Heart left ventricle (tissue), 16 donors: Measurements from ENCODE around the gene CDH13. TPM values are rescaled to one million over a fixed set of nuclear protein-coding genes. Genes with fewer than 3 reads are reported as not detected.

ENCODE experiments used
- ATAC-seq, 4 donors: fragments of 200-7000 bp; cut with Tn5 transposase; one replicate each; pipeline ENCODE4 v1.9.1; 2020 to 2022; ENCODE audit warnings: moderate library complexity in 4 of 4, mild to moderate bottlenecking in 3 of 4, moderate number of reproducible peaks in 1 of 4
- DNase-seq, 5 donors: peaks; one replicate each; pipeline ENCODE4 v3.0.0-alpha.2; 2020
- H3K27ac ChIP-seq, 12 donors: fragments of 200-600 bp; sonication (generic) in 4 of 12; one replicate each; pipeline versions ENCODE4 v1.5.0 to v1.8.0; 2016 to 2022; ENCODE audit warnings: mild to moderate bottlenecking in 2 of 12
- H3K27me3 ChIP-seq, 9 donors: fragments of 200-600 bp; sonication (generic) in 2 of 9; one replicate each; pipeline versions ENCODE4 v1.5.1 to v1.8.0; 2016 to 2022; ENCODE audit warnings: mild to moderate bottlenecking in 3 of 9
- H3K36me3 ChIP-seq, 9 donors: fragments of 200-600 bp; sonication (generic) in 2 of 9; one replicate each; pipeline versions ENCODE4 v1.5.0 to v1.8.0; 2018 to 2022; ENCODE audit warnings: mild to moderate bottlenecking in 2 of 9
- H3K4me1 ChIP-seq, 12 donors: fragments of 200-600 bp; sonication (generic) in 4 of 12; one replicate each; pipeline versions ENCODE4 v1.5.0 to v1.8.0; 2016 to 2022; ENCODE audit warnings: mild to moderate bottlenecking in 3 of 12
- H3K4me3 ChIP-seq, 12 donors: fragments of 200-600 bp; sonication (generic) in 4 of 12; one replicate each; pipeline versions ENCODE4 v1.5.0 to v1.8.0; 2017 to 2022; ENCODE audit warnings: mild to moderate bottlenecking in 9 of 12, moderate library complexity in 4 of 12
- H3K9me3 ChIP-seq, 12 donors: fragments of 200-600 bp; sonication (generic) in 4 of 12; one replicate each; pipeline versions ENCODE4 v1.5.0 to v1.8.0; 2016 to 2022; ENCODE audit warnings: mild to moderate bottlenecking in 1 of 12
- POLR2A ChIP-seq, 2 donors: fragments of 450-650 bp; IDR thresholded peaks; one replicate each; pipeline ENCODE4 v1.6.1; 2017; ENCODE audit warnings: antibody characterized with exemption in 2 of 2, mild to moderate bottlenecking in 2 of 2, moderate library complexity in 2 of 2
- WGBS, 4 donors: extraction: QIAGEN DNeasy Blood & Tissue Kit in 2 of 4; methylation state at CpG; one replicate each; pipeline versions ENCODE4 v1.1.5 to v1.1.7; 2013 to 2018; 5-methylcytosine and 5-hydroxymethylcytosine counted together
- intact Hi-C, 10 donors: fragments of 100-400 bp; cut with DNase I; formaldehyde crosslinking; loops; one replicate each; pipeline versions ENCODE4 v1.11.1 to v1.14.2; 2022
- polyA plus RNA-seq, 2 donors: library from polyadenylated mRNA; stranded (reverse); fragments of 200-250 nt; gene quantifications; one replicate each; pipeline ENCODE4 v1.2.3, GENCODE V29; 2013
- total RNA-seq, 9 donors: library from RNA; depleted of rRNA in 2 of 9; stranded (reverse); fragments of >200 nt in 2 of 9; fragmentation: NEBNext Ultra II Directional in 3 of 9; extraction: Animal tissue kit (Norgen Biotek cat#: 25700) in 3 of 9; gene quantifications; one replicate each; pipeline versions ENCODE4 v1.1.0 to v1.2.4, GENCODE V29; 2016 to 2023
- TF ChIP-seq, protein P1 (sequence below), 12 donors: fragments of 200-600 bp; sonication (generic) in 4 of 12; IDR thresholded peaks; one replicate each; pipeline versions ENCODE4 v1.5.0 to v1.8.0; 2018 to 2022; ENCODE audit warnings: antibody characterized with exemption in 12 of 12, mild to moderate bottlenecking in 5 of 12
- donor health status: ischemic (EF 13 %, LVEDD 7.1; RV severe dilation, severe dysfunction).
- donor health status: healthy with polysubstance abuse.
- donor health status: DM: no; HTN: yes; CAD: no.
- donor health status: DM: no; HTN: no; CAD: no.
- donor health status: ischemic (EF 25% LVEDD 6.9; RV normal size, moderate dysfunction).
- donor health status: ischemic (EF 25% LVEDD 5.7; RV mildly dilated, moderate dysfunction).
- donor health status: healthy.
- donor health status: DM: yes; HTN: yes; CAD: no.
- donor health status: ischemic (EF 35%, LVEDD 5.7; RV mildly dilated, moderate dysfunction).
- donor health status: nonischemic (EF 11% LVEDD 7.7; RV severe dilation, severe dysfunction).
- donor health status: DM: yes; HTN: yes; CAD: no.
- donor health status: PGD.
- donor health status: ischemic (EF 29% LVEDD 5.4; RV normal size, mild dysfunction).
- donor health status: nonischemic (EF 23%, LVEDD 6.1; RV moderate dilation, normal function).

Gene CDH13
- total and polyA plus RNA-seq, 11 donors = 15.0 to 172 (median 137) TPM

DNA sequence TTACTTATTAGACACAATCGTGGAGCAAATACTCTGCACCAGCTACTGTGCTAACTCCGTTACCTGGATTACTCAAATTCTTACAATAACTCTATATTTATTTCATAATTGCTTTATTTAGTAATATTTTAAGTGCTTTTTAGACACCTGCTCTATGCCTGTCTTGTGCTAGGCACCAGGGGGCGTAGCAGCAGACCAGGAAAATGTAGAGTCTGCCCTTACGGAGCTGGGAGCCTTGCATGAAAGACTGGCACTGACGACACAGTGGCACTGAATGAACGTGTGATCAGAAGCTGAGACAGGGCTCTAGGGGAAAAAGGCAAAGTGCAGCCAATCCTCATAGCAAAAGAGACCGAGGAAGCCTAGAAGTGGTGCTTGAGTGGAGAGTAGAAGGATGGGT is 486.5 kb downstream of the CDH13 start:
- Histone ChIP-seq H3K4me3 (no peak overlapping the region), H3K27ac (no peak overlapping the region), H3K4me1 (peaks cover 0 to 12% (median 0%) of the 10 kb centered on the region in 12 donors), H3K27me3 (no peaks in the 10 kb centered on the region), H3K9me3 (no peaks in the 10 kb centered on the region), H3K36me3 (no peaks in the 10 kb centered on the region)
- intact Hi-C loops = loop anchor here in 1 of 10 donors (10.0 kb wide), 1 partner anchor 241 kb away; no protein-coding TSS in a partner anchor
- 51 to 56% (median 53%) methylated on average over 7 of the region's 7 CpGs for WGBS, 4 donors
- TF ChIP-seq POLR2A (IDR thresholded peaks at IDR 0.05) = no peak
- TF ChIP-seq, protein P1, sequence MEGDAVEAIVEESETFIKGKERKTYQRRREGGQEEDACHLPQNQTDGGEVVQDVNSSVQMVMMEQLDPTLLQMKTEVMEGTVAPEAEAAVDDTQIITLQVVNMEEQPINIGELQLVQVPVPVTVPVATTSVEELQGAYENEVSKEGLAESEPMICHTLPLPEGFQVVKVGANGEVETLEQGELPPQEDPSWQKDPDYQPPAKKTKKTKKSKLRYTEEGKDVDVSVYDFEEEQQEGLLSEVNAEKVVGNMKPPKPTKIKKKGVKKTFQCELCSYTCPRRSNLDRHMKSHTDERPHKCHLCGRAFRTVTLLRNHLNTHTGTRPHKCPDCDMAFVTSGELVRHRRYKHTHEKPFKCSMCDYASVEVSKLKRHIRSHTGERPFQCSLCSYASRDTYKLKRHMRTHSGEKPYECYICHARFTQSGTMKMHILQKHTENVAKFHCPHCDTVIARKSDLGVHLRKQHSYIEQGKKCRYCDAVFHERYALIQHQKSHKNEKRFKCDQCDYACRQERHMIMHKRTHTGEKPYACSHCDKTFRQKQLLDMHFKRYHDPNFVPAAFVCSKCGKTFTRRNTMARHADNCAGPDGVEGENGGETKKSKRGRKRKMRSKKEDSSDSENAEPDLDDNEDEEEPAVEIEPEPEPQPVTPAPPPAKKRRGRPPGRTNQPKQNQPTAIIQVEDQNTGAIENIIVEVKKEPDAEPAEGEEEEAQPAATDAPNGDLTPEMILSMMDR (IDR thresholded peaks at IDR 0.05) = peak in 10 of 12 donors; percentile 9 to 49 (median 36)
- ATAC-seq = peak in 2 of 4 donors; percentile 35 to 66
- no peak for DNase-seq

DNA sequence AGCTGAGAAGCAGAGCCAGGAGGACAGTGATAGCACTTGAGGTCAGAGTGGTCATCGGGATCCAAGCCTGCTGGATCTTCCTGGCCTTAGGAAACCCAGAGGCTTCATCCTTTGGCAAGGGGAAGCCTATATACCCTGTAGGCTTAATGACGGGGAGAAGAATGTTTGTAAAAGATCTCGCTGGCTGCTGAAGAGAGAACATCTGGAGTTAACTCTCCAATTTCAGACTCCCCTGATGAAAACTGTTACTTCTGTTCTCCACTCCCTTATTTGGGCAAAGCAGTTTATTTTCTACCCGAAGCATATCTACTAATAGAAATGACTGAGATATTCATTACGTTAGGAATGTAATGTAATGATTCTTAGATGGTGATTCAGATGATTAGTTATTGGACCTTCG is 487.0 kb downstream of the CDH13 start:
- ATAC-seq = no peak
- H3K27me3 ChIP-seq = no peaks in the 10 kb centered on the region
- no peak for TF ChIP-seq POLR2A (IDR thresholded peaks at IDR 0.05)
- TF ChIP-seq, protein P1 (IDR thresholded peaks at IDR 0.05) = no peak
- no peak overlapping the region for H3K27ac ChIP-seq
- intact Hi-C loops = loop anchor here in 1 of 10 donors (10.0 kb wide), 1 partner anchor 241 kb away; no protein-coding TSS in a partner anchor
- no peaks in the 10 kb centered on the region for H3K36me3 ChIP-seq
- no peak overlapping the region for H3K4me3 ChIP-seq
- WGBS, 4 donors = 57 to 82% (median 75%) methylated on average over 6 of the region's 6 CpGs
- H3K4me1 ChIP-seq = peaks cover 0 to 12% (median 0%) of the 10 kb centered on the region in 12 donors
- no peak for DNase-seq
- no peaks in the 10 kb centered on the region for H3K9me3 ChIP-seq

DNA sequence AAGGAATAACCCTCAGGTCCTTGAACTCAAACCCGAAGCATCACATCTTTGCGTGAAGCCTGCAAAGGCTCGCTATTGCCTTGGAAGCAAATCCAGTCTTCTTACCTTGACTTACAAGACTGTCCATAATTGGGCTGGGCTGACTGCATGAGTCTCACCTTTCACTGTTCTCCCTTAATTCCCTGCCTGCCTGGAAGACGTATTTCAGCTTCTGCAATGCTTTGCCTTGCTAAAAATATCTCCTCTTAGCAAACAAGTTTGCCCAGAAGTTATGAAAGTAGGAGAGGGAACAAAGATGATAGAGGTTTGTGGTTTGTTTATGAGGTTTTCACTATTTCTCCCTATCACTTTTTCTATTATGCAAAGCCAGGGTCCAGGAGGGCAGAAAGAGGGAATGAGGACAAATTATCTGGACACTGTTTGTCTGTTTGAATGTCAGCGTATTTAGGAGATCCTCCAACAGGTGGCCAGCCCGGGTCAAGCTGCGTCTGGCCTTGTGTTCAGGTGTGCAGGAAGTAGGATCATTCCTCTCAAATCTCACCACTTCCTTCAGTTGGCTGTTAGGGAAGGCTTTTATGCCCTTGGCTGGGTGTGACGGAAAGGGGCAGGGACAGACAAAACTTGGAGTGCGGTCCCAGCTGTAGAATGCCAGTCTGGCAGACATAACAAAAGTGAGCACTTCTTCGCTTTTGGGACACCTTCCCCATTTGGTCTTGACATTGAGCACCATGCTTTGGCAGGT is 488.9 kb downstream of the CDH13 start:
- H3K4me3 ChIP-seq = no peak overlapping the region
- no peaks in the 10 kb centered on the region for H3K36me3 ChIP-seq
- ATAC-seq = no peak
- TF ChIP-seq, protein P1 (IDR thresholded peaks at IDR 0.05) = no peak
- no peak for TF ChIP-seq POLR2A (IDR thresholded peaks at IDR 0.05)
- intact Hi-C loops = loop anchor here in 1 of 10 donors (10.0 kb wide), 1 partner anchor 239 kb away; no protein-coding TSS in a partner anchor
- H3K27ac ChIP-seq = no peak overlapping the region
- no peak for DNase-seq
- peaks cover 0 to 12% (median 0%) of the 10 kb centered on the region in 12 donors for H3K4me1 ChIP-seq
- no peaks in the 10 kb centered on the region for H3K27me3 ChIP-seq
- 80 to 86% (median 84%) methylated on average over 10 of the region's 10 CpGs for WGBS, 4 donors
- H3K9me3 ChIP-seq = no peaks in the 10 kb centered on the region

DNA sequence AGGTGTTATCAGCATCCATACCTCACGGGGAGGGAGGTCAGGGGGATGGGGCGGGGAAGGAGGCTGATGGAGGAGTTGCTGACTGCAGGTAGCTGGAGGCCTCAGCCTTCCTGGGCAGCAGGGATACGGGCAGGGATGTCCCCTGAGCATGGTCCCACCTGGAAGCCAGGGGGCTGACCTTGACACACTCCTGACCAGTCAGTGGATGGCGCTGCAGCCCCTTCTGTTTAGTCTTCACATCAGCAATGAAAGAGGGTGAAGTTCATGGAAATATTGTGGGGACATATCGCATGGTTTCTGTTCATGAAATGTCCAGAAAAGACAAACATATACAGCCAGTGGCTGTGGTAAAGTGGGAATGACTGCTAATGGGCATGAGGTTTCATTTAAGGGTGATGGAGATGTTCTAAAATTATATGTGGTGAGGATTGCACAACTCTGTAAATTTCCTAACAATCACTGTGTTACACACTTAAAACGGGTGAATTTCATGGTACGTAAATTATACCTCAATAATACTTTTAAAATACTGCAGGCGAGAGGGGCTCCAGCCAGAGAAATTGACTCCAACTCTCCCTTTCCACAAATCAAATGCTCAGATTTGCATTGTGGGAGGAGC is 489.6 kb downstream of the CDH13 start:
- no peak for ATAC-seq
- Histone ChIP-seq H3K9me3 (no peaks in the 10 kb centered on the region), H3K4me1 (peaks cover 0 to 16% (median 0%) of the 10 kb centered on the region in 12 donors), H3K27me3 (no peaks in the 10 kb centered on the region), H3K27ac (no peak overlapping the region), H3K36me3 (no peaks in the 10 kb centered on the region), H3K4me3 (no peak overlapping the region)
- no peak for DNase-seq
- TF ChIP-seq, protein P1 (IDR thresholded peaks at IDR 0.05) = no peak
- no peak for TF ChIP-seq POLR2A (IDR thresholded peaks at IDR 0.05)
- intact Hi-C loops = loop anchor here in 1 of 10 donors (10.0 kb wide), 1 partner anchor 238 kb away; no protein-coding TSS in a partner anchor
- 90 to 94% (median 92%) methylated on average over 8 of the region's 8 CpGs for WGBS, 4 donors
